H1 (cell line): Measurements from ENCODE around the gene HDC.

Experiments
- CTCF ChIP-seq, 3 experiments: IDR thresholded peaks; 1 replicate in 2 of 3; 2 replicates in 1 of 3; pipeline versions ENCODE4 v1.5.1 to v1.6.1; 2011; ENCODE audit warnings: low read length in 3 of 3, mild to moderate bottlenecking in 3 of 3, inconsistent platforms in 2 of 3, low read depth in 1 of 3, moderate library complexity in 1 of 3; ENCODE audit not compliant: insufficient read depth in 1 of 3; ENCODE audit errors: control extremely low read depth in 1 of 3
- POLR2A ChIP-seq, 2 experiments: IDR thresholded peaks; 1 replicate in 1 of 2; 2 replicates in 1 of 2; pipeline ENCODE4 v1.6.1; 2011; ENCODE audit warnings: low read depth in 2 of 2, low read length in 2 of 2, mild to moderate bottlenecking in 2 of 2; ENCODE audit errors: control extremely low read depth in 1 of 2

GRCh38 chr15:50252556-50252955 lies 13.0 kb downstream of the HDC start:
- TF ChIP-seq CTCF (IDR thresholded peaks at IDR 0.05; ENCODE audit: control extremely low read depth in 1 of 3, insufficient read depth in 1 of 3, low read depth in 1 of 3, low read length in 3 of 3) (no peak), POLR2A (IDR thresholded peaks at IDR 0.05; ENCODE audit: control extremely low read depth in 1 of 2, low read depth in 2 of 2, low read length in 2 of 2) (no peak)
